Activated CD8-positive, alpha-beta memory T cell treated with anti-CD3 and anti-CD28 coated beads for 48 hours (primary cell): ENCODE data around the gene SEC23B.
A peak's percentile ranks its signal among the peaks of the same experiment; 100 is the strongest.
"Not testable (repeated sequence)": the region's sequence is repeated elsewhere in the genome, so short reads cannot be mapped to it uniquely, and the experiment has no call there.

Experiments
- DNase-seq, 3 experiments: peaks; one replicate each; pipeline ENCODE4 v3.0.0-alpha.2; 2020; ENCODE audit warnings: low read depth in 2 of 3, low spot score in 2 of 3

The SEC23B gene

GRCh38 chr20:18507218-18508191 lies at the start of gene SEC23B:
Gene SEC23B (plus strand): TSS chr20:18507940. CDS start chr20:18510836, 2,896 bp downstream.
- DNase-seq: peak; percentile 89 to 96 (median 94)

GRCh38 chr20:18465536-18466200 lies 42.1 kb upstream of the SEC23B start:
- no peak for DNase-seq

GRCh38 chr20:18466574-18466893 lies 41.2 kb upstream of the SEC23B start:
- no peak for DNase-seq

DNA sequence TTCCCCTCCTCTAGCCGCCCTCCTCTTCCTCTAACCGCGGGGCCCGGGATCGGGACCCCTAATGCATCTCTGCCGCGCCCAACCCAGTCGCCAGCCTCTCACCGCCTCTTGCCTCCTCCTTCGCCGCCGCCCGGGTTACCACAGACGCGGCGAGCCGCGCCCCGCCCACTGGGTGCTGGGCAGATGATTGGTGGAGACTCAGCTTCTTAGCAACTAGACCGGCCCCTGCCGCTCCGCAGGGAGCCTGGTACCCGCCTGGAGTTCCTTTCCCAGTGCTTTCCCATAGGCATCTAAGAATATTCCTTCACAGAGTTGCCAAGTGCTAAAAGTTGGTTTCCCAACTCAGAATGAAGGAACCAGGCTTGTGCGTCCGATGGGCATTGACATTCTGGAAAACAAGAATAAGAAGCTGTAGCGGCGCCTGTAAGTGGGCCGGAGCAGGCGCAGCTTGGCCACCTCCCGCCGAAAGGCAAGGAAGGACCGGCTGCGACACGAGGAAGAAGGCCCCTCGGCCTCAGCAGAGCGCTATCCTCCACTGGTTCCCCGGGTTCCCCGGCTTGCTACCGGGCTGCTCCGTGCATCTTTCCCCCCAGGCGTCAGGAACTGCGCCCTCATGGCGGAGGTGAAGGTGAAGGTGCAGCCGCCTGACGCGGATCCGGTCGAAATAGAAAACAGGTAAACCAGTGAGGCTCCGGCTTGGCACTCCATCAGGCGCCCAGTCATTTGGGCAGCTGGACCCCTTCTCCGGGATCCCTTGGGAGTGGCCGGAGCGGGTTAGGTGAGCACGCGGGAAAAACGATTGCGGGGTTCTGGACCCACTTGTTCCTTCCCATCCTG lies 40.6 kb upstream of the SEC23B start, which contains the start of the genes DZANK1 and POLR3F:
DZANK1 (minus strand) TSS at position 137 of the 837 bp plus-strand sequence. CDS start 1,672 bp downstream, outside the sequence.
POLR3F (plus strand) TSS at position 497 of the 837 bp plus-strand sequence; CDS start at position 614, 117 bp downstream.
- peak; percentile 76 to 86 (median 83) for DNase-seq

DNA sequence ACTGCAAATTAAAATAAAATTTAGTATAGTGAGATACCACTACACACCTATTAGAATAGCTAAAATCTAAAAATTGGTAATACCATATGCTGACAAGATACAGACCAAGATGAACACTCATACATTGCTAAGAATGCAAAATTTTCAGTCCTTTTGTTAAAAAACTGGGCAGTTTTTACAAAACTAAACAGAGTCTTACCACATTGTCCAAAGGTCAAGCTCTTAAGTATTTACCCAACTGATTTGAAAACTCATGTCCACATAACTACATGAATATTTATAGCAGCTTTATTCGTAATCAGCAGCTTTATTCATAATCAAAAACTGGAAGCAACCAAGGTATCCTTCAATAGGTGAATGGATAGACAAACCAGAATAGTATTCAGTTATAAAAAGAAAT lies 30.5 kb upstream of the SEC23B start:
- DNase-seq: no peak

GRCh38 chr20:18477821-18478220 lies 29.9 kb upstream of the SEC23B start:
- no peak for DNase-seq

DNA sequence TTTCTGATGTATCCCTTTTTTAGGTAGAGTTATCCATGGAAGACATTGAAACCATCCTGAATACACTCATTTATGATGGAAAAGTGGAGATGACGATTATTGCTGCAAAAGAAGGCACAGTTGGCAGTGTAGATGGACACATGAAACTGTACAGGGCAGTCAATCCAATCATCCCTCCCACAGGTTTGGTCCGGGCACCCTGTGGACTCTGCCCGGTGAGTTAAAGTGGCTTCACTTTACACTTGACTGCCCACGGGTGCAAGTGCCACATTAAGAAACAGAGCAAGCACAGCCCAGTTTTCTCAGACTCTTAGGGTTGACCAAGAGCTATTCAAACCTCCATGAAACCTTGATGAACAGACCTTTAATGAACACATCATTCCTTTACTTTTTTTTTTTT lies 26.1 kb upstream of the SEC23B start:
- no peak for DNase-seq

- DNase-seq: no peak
These were observed 19.4 kb upstream of the SEC23B start for GRCh38 chr20:18488301-18488700.

DNA sequence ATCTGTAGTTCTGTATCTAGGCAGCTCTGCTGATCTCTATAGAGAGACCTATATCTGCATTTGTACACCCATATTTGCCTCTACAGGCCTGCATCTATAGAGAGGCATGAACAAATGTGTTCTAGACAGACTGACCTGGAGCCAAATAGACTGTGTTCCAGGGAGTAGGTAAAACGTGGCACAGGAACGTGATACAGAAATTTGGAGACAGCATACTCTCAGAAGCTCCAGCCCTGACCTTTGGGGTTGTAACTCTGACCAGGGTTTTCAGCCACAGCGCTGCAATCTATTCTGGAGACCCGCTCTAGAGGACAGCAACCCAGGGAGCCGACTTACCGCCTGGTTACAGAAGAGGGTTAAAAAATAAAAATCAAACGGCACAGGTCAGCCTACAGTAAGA lies 11.7 kb upstream of the SEC23B start:
- no peak for DNase-seq

DNA sequence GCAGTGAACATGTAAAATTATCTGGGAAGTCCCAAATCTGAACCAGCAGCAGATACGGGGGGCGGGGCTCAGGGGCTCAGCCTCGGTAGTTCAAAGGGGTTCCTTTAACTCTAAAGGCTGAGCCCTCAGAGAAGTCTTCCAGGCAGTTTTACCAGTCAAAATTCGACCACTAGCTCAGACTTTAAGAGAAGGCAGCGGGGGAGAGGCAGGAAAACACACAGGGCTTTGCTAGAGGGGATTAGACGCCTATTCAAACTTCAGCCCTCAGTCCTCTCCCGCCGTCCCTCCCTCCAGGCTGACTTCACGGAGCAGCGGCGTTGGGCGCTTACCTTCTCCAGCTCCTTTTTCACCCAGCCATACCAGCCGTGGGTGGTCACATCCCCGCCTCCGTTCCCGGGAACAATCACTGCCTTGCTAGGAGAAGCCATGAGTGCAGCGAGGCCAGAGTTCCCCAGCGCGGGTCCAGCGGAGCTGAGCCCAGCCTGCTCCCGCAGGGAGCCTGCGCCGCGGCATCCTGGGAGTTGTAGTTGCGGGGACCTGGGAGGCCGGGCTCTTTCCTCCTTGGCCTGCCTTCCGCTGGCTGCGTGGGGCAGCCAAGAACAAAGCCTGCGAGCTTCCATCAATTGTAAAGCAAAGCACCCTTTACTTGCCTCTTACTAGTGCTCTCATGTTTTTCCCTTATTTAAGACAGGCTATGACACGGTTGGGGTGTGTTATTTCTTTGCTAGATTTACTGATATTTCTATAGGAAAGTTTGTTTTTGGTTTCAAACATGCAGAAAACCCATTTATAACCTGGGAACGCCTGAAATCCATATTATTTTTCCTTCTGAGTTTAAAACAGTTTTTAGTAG lies 10.8 kb upstream of the SEC23B start, which contains the start of gene RBBP9:
RBBP9 (minus strand) TSS at position 486 of the 853 bp plus-strand sequence; CDS start at position 428, 58 bp downstream.
- peak; percentile 50 to 53 (median 52) for DNase-seq

- no peak for DNase-seq
These were observed 10.1 kb upstream of the SEC23B start for GRCh38 chr20:18497603-18498002.

DNA sequence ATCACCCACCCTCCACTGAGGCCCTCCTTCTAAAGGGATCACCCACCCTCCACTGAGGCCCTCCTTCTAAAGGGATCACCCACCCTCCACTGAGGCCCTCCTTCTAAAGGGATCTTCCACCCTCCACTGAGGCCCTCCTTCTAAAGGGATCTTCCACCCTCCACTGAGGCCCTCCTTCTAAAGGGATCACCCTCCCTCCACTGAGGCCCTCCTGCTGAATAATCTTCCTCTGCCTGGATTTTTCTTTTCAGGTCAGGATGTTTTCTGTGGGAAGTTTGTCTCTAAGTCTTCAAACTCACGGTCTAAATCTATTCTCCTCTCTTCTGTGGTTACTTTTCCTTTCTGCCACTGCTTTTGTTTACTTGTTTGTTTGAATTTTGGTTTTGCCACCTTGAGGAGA lies 6.1 kb upstream of the SEC23B start:
- DNase-seq: not testable (repeated sequence)

DNA sequence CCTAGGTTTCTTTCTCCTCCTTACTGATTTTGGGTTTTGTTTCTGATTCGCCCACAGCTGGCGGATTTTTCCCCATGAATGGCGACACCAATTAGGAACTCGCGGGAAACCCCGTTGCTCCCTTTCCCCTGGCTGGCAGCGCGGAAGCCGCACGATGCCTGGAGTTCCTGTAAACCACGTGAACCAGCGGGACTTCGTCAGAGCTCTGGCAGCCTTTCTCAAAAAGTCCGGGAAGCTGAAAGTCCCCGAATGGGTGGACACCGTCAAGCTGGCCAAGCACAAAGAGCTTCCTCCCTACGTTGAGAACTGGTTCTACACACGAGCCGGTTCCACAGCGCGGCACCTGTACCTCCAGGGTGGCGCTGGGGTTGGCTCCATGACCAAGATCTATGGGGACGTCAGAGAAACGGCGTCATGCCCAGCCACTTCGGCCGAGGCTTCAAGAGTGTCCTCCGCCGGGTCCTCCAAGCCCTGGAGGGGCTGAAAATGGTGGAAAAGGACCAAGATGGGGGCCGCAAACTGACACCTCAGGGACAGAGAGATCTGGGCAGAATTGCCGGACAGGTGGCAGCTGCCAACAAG lies 3.2 kb upstream of the SEC23B start:
- no peak for DNase-seq

DNA sequence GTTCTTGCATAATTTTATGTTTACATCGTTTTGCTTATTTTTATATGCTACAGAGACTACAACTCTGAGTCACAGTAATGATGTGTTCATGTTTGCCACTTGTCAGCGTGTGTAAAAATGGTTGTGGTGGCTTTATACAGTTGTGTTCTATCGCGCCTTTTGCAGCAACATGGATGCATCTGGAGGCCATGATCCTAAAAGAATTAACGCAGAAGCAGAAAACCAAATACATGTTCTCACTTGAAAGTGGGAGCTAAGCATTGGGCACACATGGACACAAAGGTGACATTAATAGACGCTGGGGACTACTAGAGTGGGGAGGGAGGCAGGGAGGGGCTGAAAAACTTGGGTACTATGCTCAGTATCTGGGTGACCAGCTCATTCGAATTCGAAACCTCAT lies 996 bp upstream of the SEC23B start:
- DNase-seq: no peak

- DNase-seq: no peak
These were observed 3.8 kb downstream of the SEC23B start for GRCh38 chr20:18511571-18511970.

DNA sequence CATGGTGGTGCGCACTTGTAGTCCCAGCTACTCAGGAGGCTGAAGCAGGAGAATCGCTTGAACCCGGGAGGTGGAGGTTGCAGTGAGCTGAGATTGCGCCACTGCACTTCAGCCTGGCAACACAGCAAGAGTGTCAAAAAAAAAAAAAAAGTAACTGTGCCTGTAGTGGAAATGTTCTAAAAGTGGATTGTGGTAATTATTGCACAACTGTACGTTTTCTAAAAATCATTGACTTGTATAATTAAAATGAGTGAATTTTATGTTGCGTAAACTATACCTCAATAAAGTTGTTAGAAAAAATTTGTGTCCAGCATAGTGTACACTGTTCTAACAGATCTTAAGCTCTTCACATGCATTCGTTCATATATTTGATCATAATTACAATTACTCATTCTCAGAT lies 5.5 kb downstream of the SEC23B start:
- no peak for DNase-seq

- DNase-seq: no peak
These were observed 6.4 kb downstream of the SEC23B start for GRCh38 chr20:18514127-18514526.

DNA sequence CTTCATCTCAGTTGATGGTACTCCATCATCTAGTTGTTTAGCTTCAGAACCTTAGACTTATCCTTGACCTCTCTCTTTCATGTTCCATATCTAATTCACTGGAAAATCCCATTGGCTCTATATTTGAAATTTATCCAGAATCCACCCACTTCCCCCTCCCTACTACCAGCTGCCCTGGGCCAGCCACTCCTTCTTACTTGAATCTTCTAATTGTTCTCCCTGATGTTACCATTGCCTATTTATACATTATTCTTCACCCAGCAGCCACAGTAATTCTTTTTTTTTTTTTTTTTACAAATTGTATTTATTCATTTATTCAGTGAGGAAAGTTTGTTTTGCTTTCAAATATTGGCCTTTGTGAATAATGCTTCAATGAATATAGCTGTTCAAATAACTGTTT lies 8.2 kb downstream of the SEC23B start:
- DNase-seq: no peak

- not testable (repeated sequence) for DNase-seq
These were observed 14.3 kb downstream of the SEC23B start for GRCh38 chr20:18522066-18522465.

- DNase-seq: no peak
These were observed 15.3 kb downstream of the SEC23B start for GRCh38 chr20:18523066-18523465.
